Effector memory CD8-positive, alpha-beta T cell (primary cell): ENCODE results near the gene STK38L.

Source experiments
- ATAC-seq: fragments of 150-1000 bp; cut with Tn5 transposase; replicated peaks from 2 replicates; pipeline ENCODE4 v1.10.0; 2021; ENCODE audit warnings: mild to moderate bottlenecking, moderate library complexity
- DNase-seq, 3 experiments: peaks; one replicate each; pipeline ENCODE4 v3.0.0; 2021
- H3K27ac Mint-ChIP-seq, 2 donors: one replicate each; pipeline ENCODE4 v1.8.0; 2022; ENCODE audit warnings: mild to moderate bottlenecking in 2 of 2, mixed read lengths in 2 of 2, moderate library complexity in 2 of 2
- H3K27me3 Mint-ChIP-seq, 2 donors: one replicate each; pipeline ENCODE4 v1.8.0; 2022; ENCODE audit warnings: mixed read lengths in 2 of 2
- H3K36me3 Mint-ChIP-seq: one replicate; pipeline ENCODE4 v1.8.0; 2022; ENCODE audit warnings: mild to moderate bottlenecking, moderate library complexity, mixed read lengths; ENCODE audit not compliant: insufficient read depth
- H3K4me1 Mint-ChIP-seq, 2 donors: one replicate each; pipeline ENCODE4 v1.8.0; 2022; ENCODE audit warnings: low read depth in 2 of 2, mixed read lengths in 2 of 2
- H3K4me3 Mint-ChIP-seq, 2 donors: one replicate each; pipeline ENCODE4 v1.8.0; 2022; ENCODE audit warnings: mild to moderate bottlenecking in 2 of 2, mixed read lengths in 2 of 2, moderate library complexity in 2 of 2
- H3K9me3 Mint-ChIP-seq, 2 donors: one replicate each; pipeline ENCODE4 v1.8.0; 2022; ENCODE audit warnings: mixed read lengths in 2 of 2
- total RNA-seq, 9 experiments: gene quantifications; one replicate each; lab custom pipeline; 2026; lab: John Stamatoyannopoulos, UW

STK38L gene
- 20.0 to 44.8 (median 31.9) reads per million in 9 experiments for total RNA-seq

DNA sequence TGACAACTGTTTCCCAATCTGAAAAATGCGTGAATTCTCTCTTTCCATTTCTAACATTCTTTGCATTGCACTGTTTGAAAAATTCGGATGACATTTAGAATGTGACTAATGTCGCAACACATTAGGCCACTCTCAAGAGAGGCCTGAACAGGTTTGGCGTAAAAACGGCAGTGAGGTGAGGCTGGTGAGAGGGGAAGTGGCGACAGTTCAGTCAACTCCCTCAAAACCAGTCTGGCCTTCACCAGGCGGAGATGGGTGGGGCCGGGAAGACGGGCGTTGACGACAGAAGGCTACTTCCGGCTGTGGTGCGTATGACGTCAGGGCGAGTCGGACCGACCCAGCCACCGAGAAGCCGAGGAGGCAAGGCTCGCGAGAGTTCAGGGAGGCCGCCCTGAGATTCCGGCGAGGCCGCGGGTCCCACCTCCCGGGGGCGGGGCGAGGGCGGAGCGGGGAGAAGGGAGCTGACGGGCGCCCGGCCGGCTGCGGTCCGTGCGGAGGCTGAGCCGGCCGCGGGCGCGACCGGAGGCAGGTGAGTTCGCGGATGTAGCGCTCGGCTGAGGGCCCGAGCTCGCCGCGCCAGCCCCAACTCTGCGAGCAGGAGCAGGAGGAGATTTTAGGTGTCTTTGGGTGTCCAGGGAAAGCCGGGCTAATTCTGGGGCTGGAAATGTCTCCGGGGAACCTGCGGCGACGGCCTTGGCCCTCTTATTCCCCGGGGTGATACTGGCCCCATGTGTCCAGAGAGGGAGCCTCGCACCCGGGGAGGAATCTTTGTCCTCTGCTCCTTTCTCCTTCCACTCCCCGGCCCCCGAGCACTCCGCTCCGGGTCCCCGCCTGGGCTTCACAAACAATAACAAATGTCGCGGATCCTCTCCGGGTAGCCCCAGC, at the start of gene STK38L:
Gene STK38L (plus strand): TSS at position 483 of the 885 bp plus-strand sequence. CDS start 53,435 bp downstream, outside the sequence.
- peak; percentile 93 for ATAC-seq
- Mint-ChIP-seq H3K9me3 (no peaks in the 10 kb centered on the region), H3K27me3 (no peaks in the 10 kb centered on the region), H3K36me3 (peaks cover 16% of the 10 kb centered on the region), H3K4me3 (peak within 1 kb of the TSS; percentile 93 to 97), H3K27ac (peak within 1 kb of the TSS; percentile 93 to 96), H3K4me1 (peaks cover 26 to 37% of the 10 kb centered on the region in 2 donors)
- DNase-seq, result peak; percentile 98 to 99 (median 99)

DNA sequence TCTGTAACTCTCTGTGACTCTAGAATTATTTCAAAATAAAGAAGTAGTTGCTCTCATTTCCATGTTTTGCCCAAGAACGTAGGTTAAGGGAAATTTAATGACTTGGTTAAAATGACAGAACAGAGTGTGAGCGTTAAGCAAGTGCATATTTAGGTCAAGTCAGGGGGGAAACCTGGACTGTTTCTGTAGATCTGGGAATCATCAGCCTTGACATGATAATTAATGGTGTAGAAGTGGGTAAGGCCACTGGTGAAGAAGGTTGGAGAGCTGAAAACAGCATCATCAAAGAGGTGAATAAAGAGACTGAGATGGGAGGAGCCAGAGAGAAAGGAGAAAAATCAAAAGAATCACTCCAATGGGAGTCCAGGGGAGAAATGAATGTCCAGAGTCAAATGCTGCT, 49.4 kb upstream of the STK38L start:
- H3K9me3 Mint-ChIP-seq, result no peaks in the 10 kb centered on the region
- no peaks in the 10 kb centered on the region for H3K4me1 Mint-ChIP-seq
- no peaks in the 10 kb centered on the region for H3K27me3 Mint-ChIP-seq
- no peaks in the 10 kb centered on the region for H3K36me3 Mint-ChIP-seq
- ATAC-seq (no peak), DNase-seq (no peak)
- no peak overlapping the region for H3K4me3 Mint-ChIP-seq
- H3K27ac Mint-ChIP-seq, result no peak overlapping the region

- Mint-ChIP-seq H3K27me3 (peaks cover 0 to 8% of the 10 kb centered on the region in 2 donors), H3K27ac (no peak overlapping the region), H3K9me3 (no peaks in the 10 kb centered on the region), H3K36me3 (no peaks in the 10 kb centered on the region), H3K4me1 (no peaks in the 10 kb centered on the region), H3K4me3 (no peak overlapping the region)
- no peak for ATAC-seq
- DNase-seq, result no peak
Observed at GRCh38 chr12:27198036-27198435, 46.0 kb upstream of the STK38L start.

DNA sequence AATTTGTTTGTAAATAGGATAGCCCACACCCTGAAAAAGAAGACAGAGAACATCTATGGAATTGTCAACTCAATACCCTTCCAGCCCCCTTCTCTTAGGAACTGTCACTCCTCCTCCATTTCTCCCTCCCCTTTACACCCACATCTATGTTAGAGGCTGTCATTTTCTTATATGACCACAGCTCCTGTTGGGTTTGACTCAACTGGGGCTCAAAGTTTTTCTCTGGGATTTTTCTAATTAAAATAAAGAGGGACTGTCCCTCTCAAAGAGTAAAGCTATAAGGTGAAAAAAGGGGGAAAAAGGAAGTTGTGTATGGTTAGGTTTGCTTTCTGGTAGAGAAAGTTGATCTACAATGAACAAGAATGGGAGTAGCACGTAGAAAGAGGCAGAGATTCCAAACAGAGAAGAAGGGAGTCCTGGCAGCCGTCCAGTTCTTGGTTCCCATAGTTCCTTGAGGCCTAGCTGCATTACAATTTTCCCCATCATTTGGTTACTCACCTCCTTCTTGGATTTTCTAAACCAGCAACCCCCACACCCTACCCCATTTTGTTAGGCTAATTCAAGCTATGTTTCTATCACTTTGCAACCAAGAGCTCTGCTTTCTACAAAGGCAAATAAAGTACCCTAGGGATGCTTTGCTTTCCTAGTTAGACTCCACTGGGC, 44.3 kb upstream of the STK38L start:
- no peaks in the 10 kb centered on the region for H3K4me1 Mint-ChIP-seq
- no peak overlapping the region for H3K27ac Mint-ChIP-seq
- peaks cover 3% of the 10 kb centered on the region for H3K36me3 Mint-ChIP-seq
- ATAC-seq (no peak), DNase-seq (no peak)
- no peak overlapping the region for H3K4me3 Mint-ChIP-seq
- peaks cover 0 to 8% of the 10 kb centered on the region in 2 donors for H3K27me3 Mint-ChIP-seq
- H3K9me3 Mint-ChIP-seq, result no peaks in the 10 kb centered on the region

GRCh38 chr12:27201169-27201568, 42.9 kb upstream of the STK38L start:
- no peaks in the 10 kb centered on the region for H3K9me3 Mint-ChIP-seq
- no peak overlapping the region for H3K27ac Mint-ChIP-seq
- peaks cover 0 to 8% of the 10 kb centered on the region in 2 donors for H3K27me3 Mint-ChIP-seq
- no peak for ATAC-seq
- H3K4me1 Mint-ChIP-seq, result no peaks in the 10 kb centered on the region
- no peak overlapping the region for H3K4me3 Mint-ChIP-seq
- peaks cover 3% of the 10 kb centered on the region for H3K36me3 Mint-ChIP-seq
- DNase-seq, result no peak

DNA sequence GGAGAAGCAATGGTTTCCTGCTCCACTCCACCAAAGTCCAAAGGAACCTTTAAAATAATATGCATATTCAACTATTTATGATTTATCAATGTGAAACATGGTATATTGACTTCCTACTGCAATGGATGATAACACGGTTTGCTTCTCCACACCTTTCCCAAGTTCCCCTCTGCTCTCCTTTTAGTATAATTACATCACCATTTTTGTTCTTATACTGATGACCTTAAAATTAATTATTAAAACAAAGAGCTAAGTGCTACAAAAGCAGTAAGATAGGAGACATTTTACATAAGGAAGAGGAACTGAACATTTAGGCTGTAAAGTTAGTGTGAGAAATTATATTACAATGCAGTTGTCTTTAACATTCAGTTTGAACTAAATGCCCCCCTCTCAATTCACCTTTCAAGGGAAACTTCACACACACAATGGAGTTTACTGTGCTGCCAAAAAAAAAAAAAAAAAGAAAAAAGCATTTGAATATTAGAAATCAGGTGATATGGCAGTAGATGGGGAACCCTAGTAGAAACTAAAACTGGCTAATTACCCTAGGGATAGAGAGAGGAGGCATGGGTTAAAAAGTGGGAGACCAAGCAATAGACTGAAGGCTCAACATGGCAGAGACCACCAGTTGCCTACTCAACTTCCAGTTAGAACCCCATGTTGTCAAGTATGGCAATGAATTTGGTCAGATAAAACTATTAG, 37.1 kb upstream of the STK38L start:
- ATAC-seq (no peak), DNase-seq (no peak)
- Mint-ChIP-seq H3K27ac (no peak overlapping the region), H3K4me3 (no peak overlapping the region), H3K4me1 (no peaks in the 10 kb centered on the region), H3K27me3 (no peaks in the 10 kb centered on the region), H3K9me3 (peaks cover 0 to 1% of the 10 kb centered on the region in 2 donors), H3K36me3 (peaks cover 3% of the 10 kb centered on the region)

- Mint-ChIP-seq H3K4me3 (no peak overlapping the region), H3K27ac (no peak overlapping the region), H3K9me3 (peaks cover 0 to 1% of the 10 kb centered on the region in 2 donors), H3K4me1 (no peaks in the 10 kb centered on the region), H3K27me3 (no peaks in the 10 kb centered on the region), H3K36me3 (peaks cover 3% of the 10 kb centered on the region)
- ATAC-seq (no peak), DNase-seq (no peak)
Observed at GRCh38 chr12:27207615-27208413, 36.3 kb upstream of the STK38L start.

DNA sequence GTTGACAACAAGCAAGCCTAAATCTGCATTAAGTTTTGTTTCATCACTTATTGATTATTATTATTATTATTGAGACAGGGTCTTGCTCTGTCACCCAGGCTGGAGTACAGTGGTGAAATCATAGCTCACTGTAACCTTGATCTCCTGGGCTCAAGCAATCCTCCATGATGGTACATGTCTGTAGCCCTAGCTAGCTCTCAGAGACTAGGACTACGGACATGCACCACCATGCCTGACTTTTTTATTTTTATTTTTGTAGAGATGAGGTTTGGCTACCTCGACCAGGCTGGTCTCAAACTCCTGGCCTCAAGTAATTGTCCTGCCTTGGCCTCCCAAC, 35.7 kb upstream of the STK38L start:
- Mint-ChIP-seq H3K36me3 (peaks cover 3% of the 10 kb centered on the region), H3K9me3 (peaks cover 0 to 1% of the 10 kb centered on the region in 2 donors), H3K4me3 (no peak overlapping the region), H3K27me3 (no peaks in the 10 kb centered on the region), H3K4me1 (no peaks in the 10 kb centered on the region), H3K27ac (no peak overlapping the region)
- ATAC-seq (no peak), DNase-seq (no peak)

DNA sequence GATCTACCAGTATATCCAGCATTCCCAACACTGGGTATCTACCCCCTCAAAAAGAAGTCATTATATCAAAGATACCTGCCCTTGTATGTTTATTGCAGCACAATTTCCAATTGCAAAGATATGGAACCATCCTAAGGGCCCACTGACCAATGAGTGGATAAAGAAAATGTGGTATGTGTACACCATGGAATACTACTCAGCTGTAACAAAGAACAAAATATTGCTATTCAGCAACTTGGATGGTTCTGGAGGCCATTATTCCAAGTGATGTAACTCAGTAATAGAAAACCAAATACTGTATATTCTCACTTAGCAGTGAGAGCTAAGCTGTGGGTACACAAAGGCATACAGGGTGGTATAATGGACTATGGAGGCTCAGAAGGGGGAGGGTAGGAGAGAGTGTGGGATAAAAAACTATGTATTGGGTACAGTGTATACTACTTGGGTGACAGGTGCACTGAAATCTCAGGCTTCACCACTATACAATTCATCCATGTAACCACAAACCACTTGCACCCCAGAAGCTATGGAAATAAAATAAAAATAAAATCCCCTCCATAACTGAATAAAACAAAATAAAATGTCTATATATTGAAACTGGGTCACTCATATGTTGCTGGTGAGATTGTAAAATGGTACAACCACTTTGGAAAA, 34.7 kb upstream of the STK38L start:
- H3K27me3 Mint-ChIP-seq, result no peaks in the 10 kb centered on the region
- no peak overlapping the region for H3K27ac Mint-ChIP-seq
- no peak overlapping the region for H3K4me3 Mint-ChIP-seq

GRCh38 chr12:27210187-27210586, 33.9 kb upstream of the STK38L start:
- DNase-seq (no peak), ATAC-seq (no peak)
- no peak overlapping the region for H3K27ac Mint-ChIP-seq
- no peaks in the 10 kb centered on the region for H3K36me3 Mint-ChIP-seq
- H3K27me3 Mint-ChIP-seq, result no peaks in the 10 kb centered on the region
- H3K9me3 Mint-ChIP-seq, result peaks cover 0 to 1% of the 10 kb centered on the region in 2 donors
- H3K4me1 Mint-ChIP-seq, result no peaks in the 10 kb centered on the region
- no peak overlapping the region for H3K4me3 Mint-ChIP-seq

More for the DNA sequence above, 34.7 kb upstream of the STK38L start:
- Mint-ChIP-seq H3K36me3 (no peaks in the 10 kb centered on the region), H3K4me1 (no peaks in the 10 kb centered on the region), H3K9me3 (peaks cover 0 to 1% of the 10 kb centered on the region in 2 donors)
- DNase-seq, result no peak
- no peak for ATAC-seq

- DNase-seq, result no peak
- no peaks in the 10 kb centered on the region for H3K36me3 Mint-ChIP-seq
- no peak overlapping the region for H3K27ac Mint-ChIP-seq
- H3K4me3 Mint-ChIP-seq, result no peak overlapping the region
- no peak for ATAC-seq
- H3K9me3 Mint-ChIP-seq, result peaks cover 0 to 1% of the 10 kb centered on the region in 2 donors
- H3K4me1 Mint-ChIP-seq, result no peaks in the 10 kb centered on the region
- H3K27me3 Mint-ChIP-seq, result no peaks in the 10 kb centered on the region
Observed at GRCh38 chr12:27212861-27213260, 31.2 kb upstream of the STK38L start.

- no peaks in the 10 kb centered on the region for H3K36me3 Mint-ChIP-seq
- H3K9me3 Mint-ChIP-seq, result peaks cover 0 to 1% of the 10 kb centered on the region in 2 donors
- H3K27me3 Mint-ChIP-seq, result no peaks in the 10 kb centered on the region
- DNase-seq, result no peak
- no peak for ATAC-seq
- no peaks in the 10 kb centered on the region for H3K4me1 Mint-ChIP-seq
- no peak overlapping the region for H3K27ac Mint-ChIP-seq
- no peak overlapping the region for H3K4me3 Mint-ChIP-seq
Observed at GRCh38 chr12:27213304-27213703, 30.8 kb upstream of the STK38L start.
